ENCODE results near the gene MLC1. TPM values are rescaled to one million over a fixed set of nuclear protein-coding genes. Genes with fewer than 3 reads are reported as not detected.

Gene MLC1
- total and polyA plus RNA-seq, 2 donors (not counting 1 experiment from before 2014, with no cell fraction given): 0.34 TPM; not detected in 1

DNA sequence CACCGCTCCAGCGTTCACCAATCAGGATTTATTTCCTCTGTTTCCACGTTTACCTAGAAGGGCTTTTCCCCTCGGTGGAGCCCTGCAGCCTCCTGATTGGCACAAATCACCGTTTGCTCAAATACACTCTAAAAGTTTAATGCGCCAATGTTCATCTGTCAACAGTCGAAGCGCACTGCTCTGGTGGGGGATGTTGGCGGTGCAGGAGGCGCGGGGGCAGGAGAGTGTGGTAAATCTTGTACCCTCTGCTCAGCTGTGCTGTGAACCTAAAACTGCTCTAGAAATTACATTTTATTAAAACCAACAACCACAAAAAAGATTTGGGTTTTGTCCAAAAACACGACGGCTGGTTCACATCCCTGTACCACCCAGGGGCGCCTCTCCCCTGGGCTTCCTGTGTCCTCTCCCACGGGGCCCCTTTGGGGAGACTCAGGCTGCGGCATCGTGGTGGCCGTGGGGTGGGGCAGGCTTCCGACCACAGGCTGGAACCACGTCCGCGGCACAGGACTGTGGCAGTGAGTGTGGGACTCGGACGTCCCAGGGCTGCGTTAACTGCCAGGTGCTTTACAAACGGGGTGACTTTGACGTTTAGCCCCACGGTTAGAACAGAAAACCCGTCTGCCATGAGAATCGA is 40.6 kb downstream of the MLC1 start:
- WGBS (ENCODE audit: insufficient coverage): 4% methylated on average over 23 of the region's 30 CpGs
- H4K20me1 ChIP-seq (ENCODE audit: control insufficient read depth, insufficient read depth, low read length, poor library complexity, severe bottlenecking): no peaks in the 10 kb centered on the region
- no peak overlapping the region for H3K4me3 ChIP-seq (ENCODE audit: control extremely low read depth in 1 of 5, extremely low read depth in 1 of 5, insufficient read depth in 1 of 5, low read depth in 2 of 5, low read length in 4 of 5)
- peaks cover 0 to 13% (median 0%) of the 10 kb centered on the region in 4 experiments for H3K27me3 ChIP-seq (replicated peaks in 1 of 4; ENCODE audit: control extremely low read depth in 1 of 4, control insufficient read depth in 3 of 4, insufficient read depth in 4 of 4, low read length in 3 of 4)
- H3K9me3 ChIP-seq (ENCODE audit: control extremely low read depth in 1 of 3, control insufficient read depth in 2 of 3, insufficient read depth in 1 of 3, low read length in 2 of 3): peaks cover 0 to 11% (median 0%) of the 10 kb centered on the region in 3 donors
- intact Hi-C loops (cut with micrococcal nuclease): no loop called here
- TF ChIP-seq, protein P1, sequence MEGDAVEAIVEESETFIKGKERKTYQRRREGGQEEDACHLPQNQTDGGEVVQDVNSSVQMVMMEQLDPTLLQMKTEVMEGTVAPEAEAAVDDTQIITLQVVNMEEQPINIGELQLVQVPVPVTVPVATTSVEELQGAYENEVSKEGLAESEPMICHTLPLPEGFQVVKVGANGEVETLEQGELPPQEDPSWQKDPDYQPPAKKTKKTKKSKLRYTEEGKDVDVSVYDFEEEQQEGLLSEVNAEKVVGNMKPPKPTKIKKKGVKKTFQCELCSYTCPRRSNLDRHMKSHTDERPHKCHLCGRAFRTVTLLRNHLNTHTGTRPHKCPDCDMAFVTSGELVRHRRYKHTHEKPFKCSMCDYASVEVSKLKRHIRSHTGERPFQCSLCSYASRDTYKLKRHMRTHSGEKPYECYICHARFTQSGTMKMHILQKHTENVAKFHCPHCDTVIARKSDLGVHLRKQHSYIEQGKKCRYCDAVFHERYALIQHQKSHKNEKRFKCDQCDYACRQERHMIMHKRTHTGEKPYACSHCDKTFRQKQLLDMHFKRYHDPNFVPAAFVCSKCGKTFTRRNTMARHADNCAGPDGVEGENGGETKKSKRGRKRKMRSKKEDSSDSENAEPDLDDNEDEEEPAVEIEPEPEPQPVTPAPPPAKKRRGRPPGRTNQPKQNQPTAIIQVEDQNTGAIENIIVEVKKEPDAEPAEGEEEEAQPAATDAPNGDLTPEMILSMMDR (IDR thresholded peaks at IDR 0.05): no peak
- no peak for TF ChIP-seq EZH2 (IDR thresholded peaks at IDR 0.05; ENCODE audit: borderline replicate concordance, insufficient read depth, low read depth, low read length, poor library complexity, severe bottlenecking)
- H3K4me1 Mint-ChIP-seq: no peaks in the 10 kb centered on the region
- ChIA-PET POLR2A (no interaction called here), CTCF (no interaction called here)
- no peak overlapping the region for H3K4me3 Mint-ChIP-seq
- no peaks in the 10 kb centered on the region for H3K79me2 ChIP-seq (ENCODE audit: control insufficient read depth, insufficient read depth, low read length)
- peaks cover 11% of the 10 kb centered on the region for H3K27me3 Mint-ChIP-seq
- no peak overlapping the region for H3K27ac ChIP-seq (ENCODE audit: low read length in 2 of 2)
- no peak overlapping the region for H3K9ac ChIP-seq (ENCODE audit: low read length)
- no peaks in the 10 kb centered on the region for H3K36me3 ChIP-seq (replicated peaks in 1 of 2; ENCODE audit: control extremely low read depth in 1 of 2, control insufficient read depth in 1 of 2, extremely low read depth in 1 of 2, insufficient read depth in 2 of 2, low read length in 1 of 2)
- DNase-seq: no peak
- H3K27ac Mint-ChIP-seq: no peak overlapping the region
- H3K4me2 ChIP-seq (replicated peaks; ENCODE audit: low read depth, low read length, poor library complexity, severe bottlenecking): no peak overlapping the region
- no peaks in the 10 kb centered on the region for H3K4me1 ChIP-seq (ENCODE audit: control insufficient read depth in 2 of 2, insufficient read depth in 2 of 2, low read length in 2 of 2)
- ATAC-seq (ENCODE audit: low read depth): no peak
- H2AFZ ChIP-seq (ENCODE audit: insufficient read depth, low read depth, low read length, poor library complexity, severe bottlenecking): no peak overlapping the region
- H3K9me3 Mint-ChIP-seq (ENCODE audit: insufficient read depth): no peaks in the 10 kb centered on the region

DNA sequence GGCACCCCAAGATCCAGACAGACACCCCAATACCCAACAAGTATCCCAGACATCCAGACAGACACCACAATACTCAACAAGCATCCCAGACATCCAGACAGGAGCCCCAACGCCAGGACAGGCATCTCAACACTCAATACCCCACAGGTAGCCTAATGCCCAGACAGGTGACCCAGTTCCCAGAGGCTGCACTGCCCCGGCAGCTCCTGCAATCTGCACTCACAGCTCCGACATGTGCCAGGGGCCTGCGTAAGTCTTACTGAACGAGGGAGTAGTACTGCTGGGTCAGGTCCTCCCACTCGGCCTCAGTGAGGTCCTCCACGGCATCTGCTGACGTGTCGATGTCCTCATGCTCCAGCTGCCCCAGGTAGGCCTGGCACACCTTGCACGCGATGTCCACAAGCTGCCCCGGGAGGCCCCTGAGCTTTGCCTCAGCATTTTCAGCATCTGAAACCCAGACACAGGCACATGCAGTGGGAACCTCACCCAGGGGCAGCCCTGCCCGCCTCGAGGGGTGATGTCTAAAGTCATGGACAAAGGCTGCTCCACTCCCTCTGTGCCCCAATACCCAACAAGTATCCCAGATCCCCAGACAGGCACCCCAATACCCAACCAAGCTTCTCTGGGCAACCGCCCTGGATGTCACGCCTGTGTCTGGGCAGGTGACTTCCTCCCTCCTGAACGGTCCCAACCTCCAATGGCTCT is 43.7 kb downstream of the MLC1 start:
- no peak for ATAC-seq (ENCODE audit: low read depth)
- Mint-ChIP-seq H3K9me3 (ENCODE audit: insufficient read depth) (peaks cover 5% of the 10 kb centered on the region), H3K4me1 (no peaks in the 10 kb centered on the region), H3K4me3 (no peak overlapping the region), H3K27me3 (peaks cover 18% of the 10 kb centered on the region), H3K27ac (no peak overlapping the region)
- POLR2A ChIA-PET: no interaction called here
- WGBS (ENCODE audit: insufficient coverage): 88% methylated on average over 15 of the region's 17 CpGs
- peaks cover 0 to 10% (median 0%) of the 10 kb centered on the region in 4 experiments for H3K27me3 ChIP-seq (replicated peaks in 1 of 4; ENCODE audit: control extremely low read depth in 1 of 4, control insufficient read depth in 3 of 4, insufficient read depth in 4 of 4, low read length in 3 of 4)
- no peak overlapping the region for H3K9ac ChIP-seq (ENCODE audit: low read length)
- H3K4me3 ChIP-seq (ENCODE audit: control extremely low read depth in 1 of 5, extremely low read depth in 1 of 5, insufficient read depth in 1 of 5, low read depth in 2 of 5, low read length in 4 of 5): no peak overlapping the region
- H3K4me2 ChIP-seq (replicated peaks; ENCODE audit: low read depth, low read length, poor library complexity, severe bottlenecking): no peak overlapping the region
- H3K79me2 ChIP-seq (ENCODE audit: control insufficient read depth, insufficient read depth, low read length): no peaks in the 10 kb centered on the region
- H2AFZ ChIP-seq (ENCODE audit: insufficient read depth, low read depth, low read length, poor library complexity, severe bottlenecking): no peak overlapping the region
- no peaks in the 10 kb centered on the region for H4K20me1 ChIP-seq (ENCODE audit: control insufficient read depth, insufficient read depth, low read length, poor library complexity, severe bottlenecking)
- H3K27ac ChIP-seq (ENCODE audit: low read length in 2 of 2): no peak overlapping the region
- intact Hi-C loops (cut with micrococcal nuclease): no loop called here
- H3K4me1 ChIP-seq (ENCODE audit: control insufficient read depth in 2 of 2, insufficient read depth in 2 of 2, low read length in 2 of 2): no peaks in the 10 kb centered on the region
- TF ChIP-seq EZH2 (IDR thresholded peaks at IDR 0.05; ENCODE audit: borderline replicate concordance, insufficient read depth, low read depth, low read length, poor library complexity, severe bottlenecking): no peak
- TF ChIP-seq, protein P1 (IDR thresholded peaks at IDR 0.05): no peak
- peaks cover 0 to 15% (median 5%) of the 10 kb centered on the region in 3 donors for H3K9me3 ChIP-seq (ENCODE audit: control extremely low read depth in 1 of 3, control insufficient read depth in 2 of 3, insufficient read depth in 1 of 3, low read length in 2 of 3)
- H3K36me3 ChIP-seq (replicated peaks in 1 of 2; ENCODE audit: control extremely low read depth in 1 of 2, control insufficient read depth in 1 of 2, extremely low read depth in 1 of 2, insufficient read depth in 2 of 2, low read length in 1 of 2): no peaks in the 10 kb centered on the region
- DNase-seq: no peak
- CTCF ChIA-PET: no interaction called here
